Suprapubic skin (tissue), 3 donors: Measurements from ENCODE around the gene SORCS2.

Experiments used
- CTCF ChIP-seq, 2 donors: fragments of 200-600 bp in 1 of 2; fragments of 450-650 bp in 1 of 2; sonication (generic) in 1 of 2; IDR thresholded peaks; one replicate each; pipeline ENCODE4 v1.5.1; 2016 to 2019; ENCODE audit warnings: antibody characterized with exemption in 2 of 2, mild to moderate bottlenecking in 1 of 2, moderate library complexity in 1 of 2
- POLR2AphosphoS5 ChIP-seq, 3 donors: sonication (generic); formaldehyde crosslinking; IDR thresholded peaks; one replicate each; pipeline ENCODE4 v1.6.1; 2017; ENCODE audit warnings: antibody characterized with exemption in 3 of 3

- TF ChIP-seq POLR2AphosphoS5 (IDR thresholded peaks at IDR 0.05): no peak
- no peak for TF ChIP-seq CTCF (IDR thresholded peaks at IDR 0.05)
Observed at GRCh38 chr4:7287274-7287917, 95.1 kb downstream of the SORCS2 start.
